Mesendoderm (in vitro differentiated cells): ENCODE data around the gene RNF169.
"Not testable (repeated sequence)": the region's sequence is repeated elsewhere in the genome, so short reads cannot be mapped to it uniquely, and the experiment has no call there.

Experiments
- DNase-seq: peaks from one replicate; pipeline ENCODE4 v3.0.0; 2013
- H2AK5ac ChIP-seq: 2 replicates; pipeline ENCODE4 v1.6.1; 2013; ENCODE audit warnings: low read length, inconsistent platforms
- H2BK120ac ChIP-seq: 2 replicates; pipeline ENCODE4 v1.6.1; 2013; ENCODE audit warnings: low read depth, mild to moderate bottlenecking, low read length, moderate library complexity, mixed read lengths
- H2BK15ac ChIP-seq: replicated peaks from 2 replicates; pipeline ENCODE4 v1.6.1; 2013; ENCODE audit warnings: low read depth, mild to moderate bottlenecking, moderate library complexity
- H2BK5ac ChIP-seq: 2 replicates; pipeline ENCODE4 v1.6.1; 2013; ENCODE audit warnings: low read length, inconsistent platforms
- H3K18ac ChIP-seq: 2 replicates; pipeline ENCODE4 v1.6.1; 2013; ENCODE audit warnings: mild to moderate bottlenecking, low read length, mixed read lengths
- H3K23ac ChIP-seq: one replicate; pipeline ENCODE4 v1.6.1; 2013; ENCODE audit warnings: low read length
- H3K27ac ChIP-seq: 2 replicates; pipeline ENCODE4 v1.5.1; 2013; ENCODE audit warnings: low read depth, mild to moderate bottlenecking, inconsistent platforms, low read length, moderate library complexity
- H3K27me3 ChIP-seq: 2 replicates; pipeline ENCODE4 v1.6.1; 2013; ENCODE audit warnings: low read length, control low read depth, mild to moderate bottlenecking, inconsistent platforms; ENCODE audit not compliant: insufficient read depth, poor library complexity
- H3K36me3 ChIP-seq: 2 replicates; pipeline ENCODE4 v1.6.1; 2013; ENCODE audit warnings: low read length, inconsistent platforms; ENCODE audit not compliant: control insufficient read depth, insufficient read depth
- H3K4ac ChIP-seq: one replicate; pipeline ENCODE4 v1.6.1; 2013; ENCODE audit warnings: low read depth, mild to moderate bottlenecking, low read length, moderate library complexity
- H3K4me1 ChIP-seq: 2 replicates; pipeline ENCODE4 v1.6.1; 2013; ENCODE audit warnings: low read depth, low read length, inconsistent platforms; ENCODE audit not compliant: control insufficient read depth
- H3K4me2 ChIP-seq: 2 replicates; pipeline ENCODE4 v1.6.1; 2013; ENCODE audit warnings: low read length
- H3K4me3 ChIP-seq: 2 replicates; pipeline ENCODE4 v1.5.1; 2013; ENCODE audit warnings: mild to moderate bottlenecking, low read length
- H3K56ac ChIP-seq: one replicate; pipeline ENCODE4 v1.6.1; 2013; ENCODE audit warnings: low read length
- H3K79me1 ChIP-seq: 2 replicates; pipeline ENCODE4 v1.6.1; 2013; ENCODE audit warnings: low read length, inconsistent platforms
- H3K79me2 ChIP-seq: 2 replicates; pipeline ENCODE4 v1.6.1; 2013; ENCODE audit warnings: mild to moderate bottlenecking, low read length; ENCODE audit not compliant: control insufficient read depth, insufficient read depth
- H3K9ac ChIP-seq: 2 replicates; pipeline ENCODE4 v1.6.1; 2013; ENCODE audit warnings: low read length, inconsistent platforms
- H4K5ac ChIP-seq: one replicate; pipeline ENCODE4 v1.6.1; 2013; ENCODE audit warnings: low read length
- H4K8ac ChIP-seq: one replicate; pipeline ENCODE4 v1.6.1; 2013; ENCODE audit warnings: low read depth, mild to moderate bottlenecking, control low read depth, low read length, moderate library complexity
- WGBS: extraction: QIAGEN DNeasy Blood & Tissue Kit; methylation state at CpG from one replicate; pipeline ENCODE4 v1.1.7; 2013; ENCODE audit warnings: low lambda C conversion rate, missing lambda C conversion rate; ENCODE audit not compliant: insufficient coverage; ENCODE audit errors: extremely low coverage; 5-methylcytosine and 5-hydroxymethylcytosine counted together

RNF169 gene

DNA sequence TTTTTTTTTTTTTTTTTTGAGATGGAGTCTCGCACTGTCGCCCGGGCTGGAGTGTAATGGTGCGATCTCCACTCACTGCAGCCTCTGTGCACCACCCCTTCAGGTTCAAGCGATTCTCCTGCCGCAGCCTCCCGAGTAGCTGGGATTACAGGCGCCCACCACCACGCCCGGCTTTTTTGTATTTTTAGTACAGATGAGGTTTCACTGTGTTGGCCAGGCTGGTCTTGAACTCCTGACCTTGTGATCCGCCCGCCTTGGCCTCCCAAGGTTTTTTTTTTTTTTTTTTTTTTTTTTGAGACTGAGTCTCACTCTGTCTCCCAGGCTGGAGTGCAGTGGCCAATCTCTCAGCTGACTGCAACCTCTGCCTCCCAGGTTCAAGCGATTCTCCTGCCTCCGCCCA, 1.9 kb downstream of the RNF169 start:
- not testable (repeated sequence) for H3K18ac ChIP-seq, H2BK5ac ChIP-seq, H3K9ac ChIP-seq, H3K4me3 ChIP-seq, H3K56ac ChIP-seq, H3K27me3 ChIP-seq, H4K5ac ChIP-seq, H2AK5ac ChIP-seq, H2BK120ac ChIP-seq, H3K36me3 ChIP-seq, DNase-seq, H3K4ac ChIP-seq, H3K27ac ChIP-seq, H2BK15ac ChIP-seq, H3K23ac ChIP-seq, H4K8ac ChIP-seq, H3K4me2 ChIP-seq
- Histone ChIP-seq H3K4me1 (peaks cover 10% of the 10 kb centered on the region), H3K79me1 (peaks cover 12% of the 10 kb centered on the region), H3K79me2 (peaks cover 16% of the 10 kb centered on the region)
- no CpG with 5 or more reads among the region's 14 CpGs for WGBS

DNA sequence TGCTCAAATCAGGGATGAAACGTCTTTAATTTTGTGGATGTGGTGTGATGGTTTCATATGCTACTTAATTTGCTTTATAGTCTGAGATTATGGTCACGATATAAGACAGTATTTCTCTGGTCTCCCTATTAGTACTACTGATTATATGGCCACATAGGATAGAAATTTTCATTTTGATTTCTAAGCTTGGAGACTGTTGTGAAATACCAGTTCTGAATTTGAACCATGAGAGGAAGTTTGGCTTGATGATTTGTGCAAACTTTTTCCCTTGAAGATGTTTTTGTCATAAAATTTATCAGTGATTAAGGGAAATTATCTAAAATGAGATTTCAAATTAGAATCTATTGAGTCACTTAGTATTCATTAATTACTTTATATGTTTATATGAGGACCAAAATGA, 2.7 kb downstream of the RNF169 start:
- no peak overlapping the region for H2BK15ac ChIP-seq
- no peak for DNase-seq
- peaks cover 15% of the 10 kb centered on the region for H3K79me1 ChIP-seq
- no peaks in the 10 kb centered on the region for H3K36me3 ChIP-seq
- H3K4me2 ChIP-seq = no peak overlapping the region
- H3K56ac ChIP-seq = no peak overlapping the region
- H3K4me3 ChIP-seq = no peak overlapping the region
- H3K27ac ChIP-seq = no peak overlapping the region
- peaks cover 19% of the 10 kb centered on the region for H3K79me2 ChIP-seq
- no peak overlapping the region for H3K23ac ChIP-seq
- H3K9ac ChIP-seq = no peak overlapping the region
- H4K5ac ChIP-seq = no peak overlapping the region
- no CpG with 5 or more reads among the region's 2 CpGs for WGBS
- no peak overlapping the region for H2BK5ac ChIP-seq
- H3K27me3 ChIP-seq = no peaks in the 10 kb centered on the region
- H3K4ac ChIP-seq = no peak overlapping the region
- no peak overlapping the region for H3K18ac ChIP-seq
- H2AK5ac ChIP-seq = no peak overlapping the region
- H3K4me1 ChIP-seq = peaks cover 15% of the 10 kb centered on the region
- no peak overlapping the region for H2BK120ac ChIP-seq
- H4K8ac ChIP-seq = no peak overlapping the region

DNA sequence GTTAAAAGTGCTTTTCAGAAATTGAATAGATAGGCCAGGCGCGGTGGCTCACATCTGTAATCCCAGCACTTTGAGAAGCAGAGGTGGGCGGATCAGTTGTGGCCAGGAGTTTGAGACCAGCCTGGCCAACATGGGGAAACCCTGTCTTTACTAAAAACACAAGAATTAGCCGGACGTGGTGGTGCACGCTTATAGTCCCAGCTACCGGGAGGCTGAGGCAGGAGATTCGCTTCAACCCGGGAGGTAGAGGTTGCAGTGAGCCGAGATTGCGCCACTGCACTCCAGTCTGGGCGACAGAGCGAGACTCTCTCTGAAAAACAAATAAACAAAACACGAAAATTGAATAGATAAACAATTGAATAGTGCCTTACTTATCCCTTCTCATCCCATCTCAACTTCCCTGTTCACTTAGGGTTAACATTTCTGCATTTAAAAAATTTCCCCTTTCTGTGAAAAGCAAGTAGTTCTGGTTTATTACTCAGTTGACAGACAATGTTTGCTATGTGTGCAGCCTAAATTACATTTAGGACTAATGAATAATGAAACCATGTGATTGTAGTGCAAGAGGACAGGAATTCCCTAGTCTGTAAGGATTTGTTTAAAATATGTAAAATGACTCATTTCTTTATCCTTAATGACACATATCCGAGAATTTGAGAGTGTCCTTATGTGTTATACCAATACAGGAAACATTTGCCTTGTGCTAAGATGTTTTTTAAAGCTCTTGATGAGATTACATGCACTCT, 6.0 kb downstream of the RNF169 start:
- no peak overlapping the region for H4K8ac ChIP-seq
- DNase-seq = peak; percentile 6
- no peak overlapping the region for H3K4me3 ChIP-seq
- H3K4me2 ChIP-seq = no peak overlapping the region
- H2AK5ac ChIP-seq = no peak overlapping the region
- no peak overlapping the region for H2BK120ac ChIP-seq
- H3K23ac ChIP-seq = no peak overlapping the region
- H3K9ac ChIP-seq = no peak overlapping the region
- no peak overlapping the region for H2BK5ac ChIP-seq
- peak overlapping the region; percentile 53 for H3K56ac ChIP-seq
- WGBS = no CpG with 5 or more reads among the region's 15 CpGs
- H3K4ac ChIP-seq = no peak overlapping the region
- peaks cover 16% of the 10 kb centered on the region for H3K79me1 ChIP-seq
- no peaks in the 10 kb centered on the region for H3K36me3 ChIP-seq
- H4K5ac ChIP-seq = no peak overlapping the region
- H3K27me3 ChIP-seq = no peaks in the 10 kb centered on the region
- no peak overlapping the region for H2BK15ac ChIP-seq
- H3K27ac ChIP-seq = no peak overlapping the region
- no peak overlapping the region for H3K18ac ChIP-seq
- peaks cover 20% of the 10 kb centered on the region for H3K79me2 ChIP-seq
- peaks cover 11% of the 10 kb centered on the region for H3K4me1 ChIP-seq

DNA sequence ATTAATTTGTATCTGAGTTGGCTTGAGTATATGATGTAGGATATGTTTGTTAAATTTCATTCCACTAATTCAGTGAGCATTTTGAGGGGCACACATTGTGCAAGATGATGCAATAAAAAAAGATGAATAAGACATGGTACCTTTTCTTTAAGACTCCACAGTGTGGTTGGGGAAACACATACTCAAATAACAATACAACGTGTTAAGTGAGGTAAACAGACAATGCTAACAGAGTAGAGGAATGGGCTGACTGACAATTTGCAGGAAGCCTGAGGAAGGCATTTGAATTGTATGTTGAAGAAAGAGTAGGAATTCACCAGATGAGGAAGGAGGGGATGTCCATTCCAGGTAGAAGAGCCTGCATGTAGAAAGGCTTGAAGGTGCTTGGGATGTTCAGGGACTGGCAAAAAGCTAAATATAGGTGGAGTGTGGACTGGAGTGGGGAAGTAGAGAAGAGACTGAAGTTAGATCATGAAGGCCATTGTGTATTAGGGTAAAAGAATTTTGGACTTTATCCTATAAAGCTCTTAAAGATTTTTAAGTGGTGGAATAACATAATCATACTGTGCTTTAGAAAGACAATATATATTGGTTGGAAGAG, 6.8 kb downstream of the RNF169 start:
- Histone ChIP-seq H3K79me2 (peaks cover 13% of the 10 kb centered on the region), H3K9ac (no peak overlapping the region), H3K36me3 (no peaks in the 10 kb centered on the region), H2BK15ac (no peak overlapping the region), H3K4me2 (no peak overlapping the region), H4K5ac (no peak overlapping the region), H3K27ac (no peak overlapping the region), H2BK5ac (no peak overlapping the region), H3K4me3 (no peak overlapping the region), H3K4ac (no peak overlapping the region), H2AK5ac (no peak overlapping the region), H3K23ac (no peak overlapping the region), H3K18ac (no peak overlapping the region), H3K4me1 (peaks cover 6% of the 10 kb centered on the region), H3K79me1 (peaks cover 10% of the 10 kb centered on the region), H4K8ac (no peak overlapping the region), H3K27me3 (no peaks in the 10 kb centered on the region), H3K56ac (peak overlapping the region; percentile 46), H2BK120ac (no peak overlapping the region)
- no CpG with 5 or more reads among the region's 1 CpG for WGBS
- peak; percentile 82 for DNase-seq

DNA sequence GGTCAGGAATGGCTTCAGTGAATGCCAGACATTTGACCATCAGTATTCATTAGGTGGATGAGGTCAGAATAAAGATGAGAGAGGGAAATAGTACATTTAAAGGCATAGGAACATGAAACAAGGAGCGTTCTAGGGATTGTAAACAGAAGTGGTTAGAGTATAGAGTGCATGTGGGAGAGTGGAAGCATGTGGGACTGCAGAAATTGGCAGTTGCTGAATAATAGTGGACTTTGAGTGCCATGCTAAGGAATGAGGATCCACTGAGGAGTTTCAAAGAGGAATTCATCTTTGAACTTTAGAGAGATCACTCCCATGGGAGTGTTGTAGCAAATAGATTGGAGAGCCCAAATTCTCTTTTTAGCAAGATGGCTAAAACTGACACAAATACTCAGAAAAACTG, 7.9 kb downstream of the RNF169 start:
- Histone ChIP-seq H3K27me3 (no peaks in the 10 kb centered on the region), H3K18ac (no peak overlapping the region), H2AK5ac (no peak overlapping the region), H3K4me2 (no peak overlapping the region), H2BK15ac (no peak overlapping the region), H2BK5ac (no peak overlapping the region), H3K23ac (no peak overlapping the region), H3K4me3 (no peak overlapping the region), H3K9ac (no peak overlapping the region), H3K27ac (no peak overlapping the region), H4K5ac (no peak overlapping the region), H2BK120ac (no peak overlapping the region), H3K36me3 (no peaks in the 10 kb centered on the region), H3K79me2 (peaks cover 9% of the 10 kb centered on the region), H3K4ac (no peak overlapping the region), H3K56ac (no peak overlapping the region), H4K8ac (no peak overlapping the region), H3K79me1 (peaks cover 7% of the 10 kb centered on the region), H3K4me1 (peaks cover 6% of the 10 kb centered on the region)
- DNase-seq = no peak
- no CpG with 5 or more reads among the region's 1 CpG for WGBS
